H1 (cell line): ENCODE data around the gene CREB3L1. TPM values are rescaled to one million over a fixed set of nuclear protein-coding genes. Genes with fewer than 3 reads are reported as not detected.
A peak's percentile ranks its signal among the peaks of the same experiment; 100 is the strongest.

Source experiments
- ATF2 ChIP-seq: IDR thresholded peaks from 2 replicates; pipeline ENCODE4 v1.6.1; 2012; ENCODE audit warnings: low read length, inconsistent platforms
- ATF3 ChIP-seq: IDR thresholded peaks from 2 replicates; pipeline ENCODE4 v1.6.1; 2011; ENCODE audit warnings: low read depth, mild to moderate bottlenecking, low read length; ENCODE audit not compliant: insufficient read depth
- CBX5 ChIP-seq: fragments of 300-800, 300-1000 bp; sonication (generic); IDR thresholded peaks from 2 replicates; pipeline ENCODE4 v1.7.1; 2016; ENCODE audit warnings: antibody characterized with exemption, low read length, low read depth
- CEBPB ChIP-seq: IDR thresholded peaks from 2 replicates; pipeline ENCODE4 v1.6.1; 2012; ENCODE audit warnings: low read depth, low read length
- CREB1 ChIP-seq: IDR thresholded peaks from 2 replicates; pipeline ENCODE4 v1.6.1; 2012; ENCODE audit warnings: inconsistent platforms
- CTCF ChIP-seq, 3 experiments: IDR thresholded peaks; 1 replicate in 2 of 3; 2 replicates in 1 of 3; pipeline versions ENCODE4 v1.5.1 to v1.6.1; 2011; ENCODE audit warnings: low read length in 3 of 3, mild to moderate bottlenecking in 3 of 3, inconsistent platforms in 2 of 3, low read depth in 1 of 3, moderate library complexity in 1 of 3; ENCODE audit not compliant: insufficient read depth in 1 of 3; ENCODE audit errors: control extremely low read depth in 1 of 3
- EZH2 ChIP-seq: fragments of 200-600 bp; sonication (generic); IDR thresholded peaks from 2 replicates; pipeline ENCODE4 v1.7.1; 2012; ENCODE audit warnings: low read depth, mild to moderate bottlenecking, moderate library complexity, low read length, inconsistent platforms; ENCODE audit not compliant: severe bottlenecking
- GTF2F1 ChIP-seq: IDR thresholded peaks from 2 replicates; pipeline ENCODE4 v1.6.1; 2012; ENCODE audit warnings: low read depth, low read length, improper control_type of control experiment, borderline replicate concordance
- JUND ChIP-seq: IDR thresholded peaks from 2 replicates; pipeline ENCODE4 v1.6.1; 2011; ENCODE audit warnings: mild to moderate bottlenecking, improper control_type of control experiment, low read length
- KDM4A ChIP-seq: IDR thresholded peaks from one replicate; pipeline ENCODE4 v1.7.1; 2012; ENCODE audit warnings: low read depth, mild to moderate bottlenecking, moderate library complexity, low read length, inconsistent platforms; ENCODE audit not compliant: severe bottlenecking
- MAX ChIP-seq: IDR thresholded peaks from 2 replicates; pipeline ENCODE4 v1.6.1; 2012; ENCODE audit warnings: inconsistent platforms
- NANOG ChIP-seq: IDR thresholded peaks from 2 replicates; pipeline ENCODE4 v1.6.1; 2011; ENCODE audit warnings: low read length, low read depth, mild to moderate bottlenecking, inconsistent platforms; ENCODE audit not compliant: insufficient read depth, poor library complexity, severe bottlenecking
- NRF1 ChIP-seq: IDR thresholded peaks from 2 replicates; pipeline ENCODE4 v1.6.1; 2011; ENCODE audit warnings: mild to moderate bottlenecking, low read depth, low read length, improper control_type of control experiment
- PHF8 ChIP-seq: fragments of 200-600 bp; sonication (generic); conservative IDR thresholded peaks from 2 replicates; pipeline ENCODE4 v1.7.1; 2012; ENCODE audit warnings: low read depth, mild to moderate bottlenecking, inconsistent platforms, low read length, moderate library complexity
- POLR2AphosphoS5 ChIP-seq: IDR thresholded peaks from 2 replicates; pipeline ENCODE4 v1.6.1; 2011; ENCODE audit warnings: low read depth, low read length
- RXRA ChIP-seq: IDR thresholded peaks from 2 replicates; pipeline ENCODE4 v1.6.1; 2011; ENCODE audit warnings: low read depth, mild to moderate bottlenecking, low read length, moderate library complexity; ENCODE audit not compliant: insufficient read depth
- SRF ChIP-seq: IDR thresholded peaks from 2 replicates; pipeline ENCODE4 v1.6.1; 2011; ENCODE audit warnings: mild to moderate bottlenecking, low read depth, low read length, moderate library complexity
- TBP ChIP-seq: IDR thresholded peaks from 2 replicates; pipeline ENCODE4 v1.6.1; 2011; ENCODE audit warnings: low read depth, low read length, improper control_type of control experiment
- TCF12 ChIP-seq: IDR thresholded peaks from 2 replicates; pipeline ENCODE4 v1.6.1; 2011; ENCODE audit warnings: low read depth, mild to moderate bottlenecking, low read length
- polyA plus RNA-seq, 7 experiments: library from polyadenylated mRNA; depleted of rRNA in 3 of 7; stranded (reverse) in 5 of 7; unstranded in 2 of 7; fragments of >200 nt in 5 of 7; fragments of 200-250 nt in 2 of 7; gene quantifications; 1 replicate in 5 of 7; 2 replicates in 1 of 7; 4 replicates in 1 of 7; pipeline versions ENCODE4 v1.2.1 to v1.2.3, GENCODE V29; 2011 to 2013; ENCODE audit warnings: missing spikeins in 2 of 7, mixed read lengths in 2 of 7
- total RNA-seq: library from RNA; stranded (reverse); fragmentation: NEBNext Ultra II Directional; extraction: Animal tissue kit (Norgen Biotek cat#: 25700); gene quantifications from 2 replicates; pipeline ENCODE4 v1.2.1, GENCODE V29; 2021

Gene CREB3L1
- total and polyA plus RNA-seq, 2 of the 8 experiments (the other 6 are each of a cell fraction or from before 2014, with no cell fraction given): 4.1 to 12.7 TPM

- TF ChIP-seq MAX (peak; percentile 43; the same call in 1 of the 2 replicates), GTF2F1 (peak; percentile 77; the same call in 1 of the 2 replicates), JUND (peak; percentile 77), CEBPB (peak; percentile 100), TBP (peak; percentile 80; the same call in 1 of the 2 replicates), ATF3 (peak; percentile 73), CTCF (IDR thresholded peaks at IDR 0.05; ENCODE audit: control extremely low read depth in 1 of 3, insufficient read depth in 1 of 3, low read depth in 1 of 3, low read length in 3 of 3) (no peak), ATF2 (peak; percentile 56), SRF (no peak), EZH2 (no peak), KDM4A (no peak), CREB1 (peak; percentile 26; the same call in 1 of the 2 replicates), POLR2AphosphoS5 (peak; percentile 82), TCF12 (no peak), CBX5 (no peak), NANOG (no peak), PHF8 (peak; percentile 72), NRF1 (peak; percentile 97), RXRA (no peak)
Observed at GRCh38 chr11:46242952-46243795, 34.3 kb upstream of the CREB3L1 start (continued).
